GM10266 (cell line): ENCODE measurements around the gene ITGA1.

Source experiments
- DNase-seq: peaks from one replicate; pipeline ENCODE4 v3.0.0; 2012; ENCODE audit errors: extremely low spot score
- TF ChIP-seq, protein P1 (sequence below): IDR thresholded peaks from 2 replicates; pipeline ENCODE4 v1.5.1; 2012; ENCODE audit warnings: mild to moderate bottlenecking, low read depth; ENCODE audit not compliant: control insufficient read depth, insufficient read depth; ENCODE audit errors: missing control alignments

Gene ITGA1

DNA sequence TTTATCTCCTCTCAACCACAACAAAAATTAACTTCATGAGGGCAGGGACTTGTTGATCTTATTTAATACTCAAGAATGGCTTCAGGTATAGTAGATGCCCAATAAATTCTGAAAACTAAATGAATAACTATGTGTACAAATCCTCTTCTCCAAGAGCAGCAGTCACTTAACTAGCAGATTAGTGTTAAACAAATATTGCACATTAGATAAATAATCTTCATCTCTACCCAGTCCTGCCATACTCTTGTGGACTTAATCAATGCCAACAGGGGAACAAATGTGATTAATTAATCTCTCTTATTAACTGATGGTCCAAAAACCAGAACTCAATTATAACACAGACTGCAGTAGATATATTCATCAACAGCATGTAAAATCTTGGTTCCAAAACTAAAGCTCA lies 15.0 kb upstream of the ITGA1 start:
- DNase-seq = no peak
- TF ChIP-seq, protein P1, sequence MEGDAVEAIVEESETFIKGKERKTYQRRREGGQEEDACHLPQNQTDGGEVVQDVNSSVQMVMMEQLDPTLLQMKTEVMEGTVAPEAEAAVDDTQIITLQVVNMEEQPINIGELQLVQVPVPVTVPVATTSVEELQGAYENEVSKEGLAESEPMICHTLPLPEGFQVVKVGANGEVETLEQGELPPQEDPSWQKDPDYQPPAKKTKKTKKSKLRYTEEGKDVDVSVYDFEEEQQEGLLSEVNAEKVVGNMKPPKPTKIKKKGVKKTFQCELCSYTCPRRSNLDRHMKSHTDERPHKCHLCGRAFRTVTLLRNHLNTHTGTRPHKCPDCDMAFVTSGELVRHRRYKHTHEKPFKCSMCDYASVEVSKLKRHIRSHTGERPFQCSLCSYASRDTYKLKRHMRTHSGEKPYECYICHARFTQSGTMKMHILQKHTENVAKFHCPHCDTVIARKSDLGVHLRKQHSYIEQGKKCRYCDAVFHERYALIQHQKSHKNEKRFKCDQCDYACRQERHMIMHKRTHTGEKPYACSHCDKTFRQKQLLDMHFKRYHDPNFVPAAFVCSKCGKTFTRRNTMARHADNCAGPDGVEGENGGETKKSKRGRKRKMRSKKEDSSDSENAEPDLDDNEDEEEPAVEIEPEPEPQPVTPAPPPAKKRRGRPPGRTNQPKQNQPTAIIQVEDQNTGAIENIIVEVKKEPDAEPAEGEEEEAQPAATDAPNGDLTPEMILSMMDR = no peak

DNA sequence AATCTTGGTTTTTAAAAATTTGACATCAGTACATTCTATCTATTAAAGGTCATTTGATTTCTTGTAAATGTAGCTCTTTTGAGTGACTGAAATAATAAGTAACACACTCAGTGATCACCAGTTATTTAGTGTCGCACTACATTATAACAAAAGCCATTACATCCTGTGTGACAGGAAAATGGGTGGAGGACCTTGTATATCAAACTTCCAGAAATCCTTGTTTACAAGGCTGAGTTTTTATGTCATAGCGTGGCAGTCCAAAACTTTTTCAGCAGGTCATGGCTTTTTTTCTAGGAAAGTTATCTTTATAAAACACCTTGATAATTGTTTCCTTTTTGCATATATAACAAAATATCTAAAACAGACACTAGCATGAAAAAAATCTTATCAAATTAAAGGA lies 14.4 kb upstream of the ITGA1 start:
- no peak for DNase-seq
- TF ChIP-seq, protein P1 = no peak

DNA sequence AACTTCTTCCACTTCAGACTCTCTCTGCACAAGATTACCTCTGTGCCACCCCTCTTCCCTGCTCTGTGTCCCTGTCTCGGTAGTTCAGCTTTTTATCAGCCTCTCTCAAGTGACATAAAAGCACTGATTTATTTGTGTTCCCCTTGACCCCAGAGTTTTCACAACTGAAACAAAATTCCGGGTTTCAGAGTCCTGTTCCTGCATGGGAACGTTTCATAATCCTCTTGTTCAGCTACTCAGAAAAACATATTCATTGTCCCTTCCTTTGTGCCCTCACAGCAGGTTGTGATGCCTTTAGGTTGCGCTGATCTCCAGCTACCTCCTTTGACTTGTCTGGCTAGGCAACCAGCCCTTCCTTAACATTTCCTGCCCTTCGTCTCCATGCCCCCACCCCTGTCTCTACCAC lies 13.7 kb upstream of the ITGA1 start:
- TF ChIP-seq, protein P1 = no peak
- no peak for DNase-seq

DNA sequence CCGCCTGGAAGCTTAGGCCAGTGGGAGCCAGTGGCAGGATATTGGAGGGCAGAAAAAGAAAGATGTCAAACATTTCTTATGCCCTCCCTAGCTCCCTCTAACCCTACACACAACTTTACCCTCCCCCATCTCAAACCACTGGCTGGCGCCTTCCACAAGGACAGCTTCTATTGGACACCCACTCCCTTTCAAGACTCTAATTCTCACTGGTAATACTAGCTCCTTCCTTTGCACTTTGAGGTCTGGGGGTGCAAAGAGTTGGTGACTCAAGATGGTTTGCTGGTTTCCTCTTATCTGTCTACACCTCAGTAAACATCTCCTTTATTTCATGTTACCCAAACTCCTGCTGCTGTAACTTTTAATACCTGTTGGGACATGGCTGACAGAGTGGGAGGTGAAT lies 11.6 kb upstream of the ITGA1 start:
- TF ChIP-seq, protein P1 = no peak
- no peak for DNase-seq

DNA sequence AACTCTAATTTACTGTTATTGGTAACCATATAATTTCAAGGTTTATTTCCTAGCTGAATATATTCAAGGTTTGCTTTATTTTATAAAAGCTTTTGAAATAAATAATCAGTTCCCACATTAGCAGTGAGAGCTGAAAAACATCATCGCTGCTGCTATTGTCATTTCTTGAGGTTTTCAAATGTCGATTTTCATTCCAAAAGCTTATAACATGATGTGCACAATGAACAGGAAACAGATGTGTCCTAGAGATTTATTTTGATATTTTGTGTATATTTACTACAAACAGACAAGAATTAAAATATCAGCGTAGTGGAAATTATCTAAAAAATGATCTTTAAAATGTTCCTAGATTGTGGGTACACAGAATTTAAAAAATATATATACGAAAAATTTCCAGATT lies 10.5 kb upstream of the ITGA1 start:
- no peak for DNase-seq
- TF ChIP-seq, protein P1 = no peak

DNA sequence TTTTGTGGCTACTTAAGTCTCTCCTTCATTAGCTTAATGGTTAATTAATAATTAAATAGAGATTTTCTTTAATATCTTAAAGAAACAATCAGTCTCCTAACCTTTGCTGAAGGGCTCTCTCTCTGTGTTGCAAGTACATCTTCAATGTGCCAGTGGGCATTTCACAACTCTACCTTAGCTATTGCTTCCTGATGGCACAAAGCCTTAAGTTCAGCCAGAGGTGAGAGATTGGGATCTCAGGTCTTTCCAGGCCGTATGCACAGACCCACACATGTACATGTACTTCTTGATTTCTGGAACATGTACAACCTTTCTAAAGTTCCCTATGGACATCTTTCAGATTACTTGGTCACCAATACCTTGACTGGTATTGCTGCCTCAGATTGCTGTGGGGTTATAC lies 8.9 kb upstream of the ITGA1 start:
- TF ChIP-seq, protein P1 = no peak
- DNase-seq = no peak

DNA sequence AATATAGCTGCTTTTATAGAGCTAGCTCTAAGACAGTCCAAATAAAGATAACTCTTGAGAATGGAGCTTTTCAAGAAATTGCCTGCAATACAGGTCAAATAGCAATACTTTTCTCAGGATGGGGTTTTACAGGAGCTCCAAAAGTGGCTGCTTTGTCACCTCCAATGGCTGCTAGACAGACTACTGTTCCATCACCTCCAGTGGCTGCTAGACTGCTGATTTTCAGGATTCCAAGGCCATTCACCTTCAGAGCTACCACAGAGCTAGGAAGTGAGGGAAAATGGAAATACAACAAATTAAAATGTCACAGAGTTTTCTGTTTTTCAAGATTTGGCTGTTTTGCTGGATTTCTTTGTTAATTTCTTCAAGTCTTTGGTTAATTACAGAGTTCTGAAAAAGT lies 8.5 kb upstream of the ITGA1 start:
- TF ChIP-seq, protein P1 = no peak
- DNase-seq = no peak
